Stimulated activated naive CD8-positive, alpha-beta T cell treated with anti-CD3 and anti-CD28 coated beads, Interleukin-15, Interleukin-2, amounts not matched to agents 100 ng/mL and 50 ng/mL, for 24 hours (primary cell): ENCODE measurements around the gene TMEM41B.
A peak's percentile ranks its signal among the peaks of the same experiment; 100 is the strongest.
"Not testable (repeated sequence)": the region's sequence is repeated elsewhere in the genome, so short reads cannot be mapped to it uniquely, and the experiment has no call there.

Experiments used
- H3K27ac Mint-ChIP-seq: one replicate; pipeline ENCODE4 v1.8.0; 2021; ENCODE audit warnings: mild to moderate bottlenecking, mixed read lengths
- H3K27me3 Mint-ChIP-seq: one replicate; pipeline ENCODE4 v1.8.0; 2021; ENCODE audit warnings: mixed read lengths
- H3K36me3 Mint-ChIP-seq: one replicate; pipeline ENCODE4 v1.8.0; 2021; ENCODE audit warnings: low read depth, mixed read lengths
- H3K4me1 Mint-ChIP-seq: one replicate; pipeline ENCODE4 v1.8.0; 2021; ENCODE audit warnings: low read depth, mixed read lengths
- H3K4me3 Mint-ChIP-seq: one replicate; pipeline ENCODE4 v1.8.0; 2021; ENCODE audit warnings: mild to moderate bottlenecking, mixed read lengths
- H3K9me3 Mint-ChIP-seq: one replicate; pipeline ENCODE4 v1.8.0; 2021; ENCODE audit warnings: mixed read lengths

TMEM41B gene

GRCh38 chr11:9274499-9275258 is 39.7 kb downstream of the TMEM41B start:
- no peaks in the 10 kb centered on the region for H3K36me3 Mint-ChIP-seq
- H3K4me3 Mint-ChIP-seq = no peak overlapping the region
- H3K4me1 Mint-ChIP-seq = peaks cover 8% of the 10 kb centered on the region
- no peak overlapping the region for H3K27ac Mint-ChIP-seq
- H3K9me3 Mint-ChIP-seq = no peaks in the 10 kb centered on the region
- H3K27me3 Mint-ChIP-seq = no peaks in the 10 kb centered on the region

- H3K4me3 Mint-ChIP-seq = no peak overlapping the region
- peaks cover 2% of the 10 kb centered on the region for H3K27me3 Mint-ChIP-seq
- H3K9me3 Mint-ChIP-seq = no peaks in the 10 kb centered on the region
- peaks cover 7% of the 10 kb centered on the region for H3K4me1 Mint-ChIP-seq
- no peak overlapping the region for H3K27ac Mint-ChIP-seq
- no peaks in the 10 kb centered on the region for H3K36me3 Mint-ChIP-seq
These were observed 40.7 kb downstream of the TMEM41B start for GRCh38 chr11:9273376-9274336.

GRCh38 chr11:9269492-9270013 is 44.8 kb downstream of the TMEM41B start:
- no peak overlapping the region for H3K4me3 Mint-ChIP-seq
- no peaks in the 10 kb centered on the region for H3K36me3 Mint-ChIP-seq
- peaks cover 16% of the 10 kb centered on the region for H3K4me1 Mint-ChIP-seq
- no peak overlapping the region for H3K27ac Mint-ChIP-seq
- no peaks in the 10 kb centered on the region for H3K9me3 Mint-ChIP-seq
- peaks cover 11% of the 10 kb centered on the region for H3K27me3 Mint-ChIP-seq

DNA sequence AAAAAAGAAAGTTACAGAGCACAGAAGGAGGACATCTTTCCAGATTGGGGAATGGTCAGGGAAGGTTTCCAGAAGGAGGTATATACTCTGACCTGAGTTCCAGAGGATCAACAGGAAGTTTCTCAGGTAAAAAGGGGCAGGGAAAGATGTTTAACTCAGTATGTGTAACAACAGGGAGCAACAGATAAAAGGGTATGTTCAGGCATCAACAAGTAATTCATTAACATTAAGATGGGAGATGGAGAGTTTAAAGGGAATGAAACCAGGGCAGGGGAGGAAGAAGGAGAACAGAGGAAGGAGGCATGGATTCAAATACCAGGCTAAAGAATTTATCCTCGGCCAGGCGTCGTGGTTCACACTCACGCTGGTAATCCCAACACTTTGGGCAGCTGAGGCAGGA is 46.7 kb downstream of the TMEM41B start:
- H3K27ac Mint-ChIP-seq = no peak overlapping the region
- no peaks in the 10 kb centered on the region for H3K36me3 Mint-ChIP-seq
- H3K4me3 Mint-ChIP-seq = no peak overlapping the region
- H3K9me3 Mint-ChIP-seq = no peaks in the 10 kb centered on the region
- H3K27me3 Mint-ChIP-seq = peaks cover 11% of the 10 kb centered on the region
- peaks cover 22% of the 10 kb centered on the region for H3K4me1 Mint-ChIP-seq

- H3K4me3 Mint-ChIP-seq = no peak overlapping the region
These were observed 47.5 kb downstream of the TMEM41B start for GRCh38 chr11:9266926-9267325.

GRCh38 chr11:9266132-9266736 is 48.2 kb downstream of the TMEM41B start:
- Mint-ChIP-seq H3K9me3 (no peaks in the 10 kb centered on the region), H3K27ac (peak overlapping the region; percentile 63), H3K4me3 (peak overlapping the region; percentile 77), H3K27me3 (peaks cover 11% of the 10 kb centered on the region), H3K4me1 (peaks cover 36% of the 10 kb centered on the region), H3K36me3 (no peaks in the 10 kb centered on the region)

More at GRCh38 chr11:9266926-9267325, 47.5 kb downstream of the TMEM41B start:
- Mint-ChIP-seq H3K36me3 (no peaks in the 10 kb centered on the region), H3K4me1 (peaks cover 29% of the 10 kb centered on the region), H3K9me3 (no peaks in the 10 kb centered on the region), H3K27ac (no peak overlapping the region), H3K27me3 (peaks cover 11% of the 10 kb centered on the region)

- no peaks in the 10 kb centered on the region for H3K9me3 Mint-ChIP-seq
- H3K27me3 Mint-ChIP-seq = peaks cover 11% of the 10 kb centered on the region
- H3K27ac Mint-ChIP-seq = peak within 1 kb of the TSS; percentile 98
- peaks cover 44% of the 10 kb centered on the region for H3K4me1 Mint-ChIP-seq
- no peaks in the 10 kb centered on the region for H3K36me3 Mint-ChIP-seq
- peak within 1 kb of the TSS; percentile 95 for H3K4me3 Mint-ChIP-seq
These were observed 48.9 kb downstream of the TMEM41B start, which contains the start of gene DENND5A for GRCh38 chr11:9265211-9266131. DENND5A (minus strand) TSS chr11:9265350; CDS start chr11:9265069, 281 bp downstream.

DNA sequence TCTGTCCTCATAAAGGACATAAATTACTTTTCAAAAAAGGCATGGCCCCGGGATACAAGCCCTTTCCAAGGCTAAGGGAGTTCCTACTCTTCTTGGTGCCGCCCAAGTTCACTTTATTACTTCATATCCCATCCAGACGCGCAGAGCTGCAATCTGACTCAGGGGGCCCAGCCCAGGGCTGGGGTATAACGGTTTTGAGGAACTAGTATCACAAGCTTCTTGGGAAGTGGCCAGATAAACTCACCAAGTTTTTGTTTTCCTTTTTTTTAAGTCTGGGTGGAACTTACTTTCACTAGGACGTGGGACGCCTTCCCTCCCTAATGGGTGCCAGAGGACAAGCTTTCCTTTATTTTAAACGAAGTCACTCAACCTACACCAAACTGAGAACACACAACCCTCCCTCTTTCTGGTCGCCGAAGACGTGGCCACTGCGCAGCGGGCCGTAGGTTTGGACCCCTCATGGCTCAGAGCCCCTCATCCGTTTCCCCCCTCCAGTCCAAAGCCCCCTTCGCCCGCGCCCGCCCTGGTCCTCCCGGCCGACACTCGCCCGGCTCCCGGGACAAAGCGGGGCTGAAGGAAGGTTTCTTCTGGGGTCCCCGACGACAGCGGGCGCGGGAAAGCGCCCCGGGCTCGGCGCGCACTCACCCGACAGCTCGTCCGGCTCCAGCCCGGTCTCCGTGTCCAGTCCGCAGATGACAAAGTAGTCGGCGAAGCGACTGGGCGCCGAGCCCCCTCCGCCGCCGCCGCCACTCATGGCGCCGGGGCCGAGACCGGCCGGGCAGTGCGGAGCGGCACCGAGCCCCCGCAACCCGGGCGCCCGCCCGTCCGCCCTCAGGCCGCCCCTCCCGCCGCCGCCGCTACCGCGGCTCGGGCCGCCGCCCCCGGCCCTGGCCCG is 49.8 kb downstream of the TMEM41B start:
- peaks cover 51% of the 10 kb centered on the region for H3K4me1 Mint-ChIP-seq
- peak overlapping the region; percentile 95 for H3K4me3 Mint-ChIP-seq
- peak overlapping the region; percentile 98 for H3K27ac Mint-ChIP-seq
- H3K36me3 Mint-ChIP-seq = no peaks in the 10 kb centered on the region
- H3K27me3 Mint-ChIP-seq = peaks cover 11% of the 10 kb centered on the region
- no peaks in the 10 kb centered on the region for H3K9me3 Mint-ChIP-seq

DNA sequence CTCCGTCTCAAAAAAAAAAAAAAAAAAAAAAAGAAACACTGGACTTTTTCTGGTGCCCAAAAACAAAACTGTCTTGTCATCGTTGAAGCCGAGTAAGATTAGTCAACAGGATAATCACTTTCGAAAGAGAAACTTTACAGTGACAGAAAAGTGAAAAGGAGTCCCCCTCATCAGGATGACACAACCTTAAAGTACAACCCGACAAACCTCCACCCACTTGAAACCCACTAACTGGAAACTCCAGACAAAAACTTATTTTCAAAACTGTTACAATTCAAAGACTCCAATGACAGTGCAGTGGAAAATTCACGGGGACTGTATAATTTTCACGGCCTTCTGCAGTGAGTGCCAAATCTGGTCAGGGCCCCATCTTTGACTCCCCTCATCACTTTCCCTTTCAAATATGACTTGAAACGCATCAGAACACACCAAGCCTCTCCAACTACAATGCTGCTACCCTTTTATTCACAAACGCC is 50.5 kb downstream of the TMEM41B start:
- Mint-ChIP-seq H3K27ac (peak overlapping the region; percentile 98), H3K4me3 (peak overlapping the region; percentile 95), H3K27me3 (peaks cover 9% of the 10 kb centered on the region), H3K9me3 (no peaks in the 10 kb centered on the region), H3K36me3 (no peaks in the 10 kb centered on the region), H3K4me1 (peaks cover 51% of the 10 kb centered on the region)

- H3K27ac Mint-ChIP-seq, H3K27me3 Mint-ChIP-seq, H3K4me3 Mint-ChIP-seq, H3K36me3 Mint-ChIP-seq, H3K9me3 Mint-ChIP-seq: not testable (repeated sequence)
- H3K4me1 Mint-ChIP-seq = peaks cover 60% of the 10 kb centered on the region
These were observed 53.6 kb downstream of the TMEM41B start for GRCh38 chr11:9260838-9261146.

GRCh38 chr11:9259981-9260837 is 54.2 kb downstream of the TMEM41B start:
- no peak overlapping the region for H3K4me3 Mint-ChIP-seq
- H3K27ac Mint-ChIP-seq = no peak overlapping the region
- H3K36me3 Mint-ChIP-seq = peaks cover 7% of the 10 kb centered on the region
- H3K4me1 Mint-ChIP-seq = peaks cover 55% of the 10 kb centered on the region
- no peaks in the 10 kb centered on the region for H3K9me3 Mint-ChIP-seq
- H3K27me3 Mint-ChIP-seq = no peaks in the 10 kb centered on the region

DNA sequence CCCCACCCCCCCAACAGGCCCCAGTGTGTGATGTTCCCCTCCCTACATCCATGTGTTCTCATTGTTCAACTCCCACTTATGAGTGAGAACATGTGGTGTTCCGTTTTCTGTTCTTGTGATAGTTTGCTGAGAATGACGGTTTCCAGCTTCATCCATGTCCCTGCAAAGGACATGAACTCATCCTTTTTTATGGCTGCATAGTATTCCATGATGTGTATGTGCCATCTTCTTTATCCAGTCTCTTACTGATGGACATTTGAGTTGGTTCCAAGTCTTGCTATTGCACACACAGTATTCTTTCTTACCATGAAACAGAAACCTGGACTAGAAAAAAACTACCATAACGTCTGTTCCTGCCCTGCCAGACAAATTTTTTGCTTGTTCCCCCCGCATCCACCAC is 56.1 kb downstream of the TMEM41B start:
- Mint-ChIP-seq H3K36me3 (peaks cover 16% of the 10 kb centered on the region), H3K4me1 (peaks cover 53% of the 10 kb centered on the region)
- not testable (repeated sequence) for H3K9me3 Mint-ChIP-seq, H3K27ac Mint-ChIP-seq, H3K4me3 Mint-ChIP-seq, H3K27me3 Mint-ChIP-seq
